ENCODE measurements around the gene MT1HL1.

The MT1HL1 gene

GRCh38 chr1:237016626-237017025 is 12.4 kb upstream of the MT1HL1 start:
- no peaks in the 10 kb centered on the region for H3K9me3 ChIP-seq (ENCODE audit: low read length)
- H4K20me1 ChIP-seq (ENCODE audit: insufficient read depth, low read length): no peaks in the 10 kb centered on the region
- H3K27me3 ChIP-seq (ENCODE audit: insufficient read depth, low read length): no peaks in the 10 kb centered on the region
- no peaks in the 10 kb centered on the region for H3F3A ChIP-seq (ENCODE audit: insufficient read depth, low read length)
- no peaks in the 10 kb centered on the region for H3K9me2 ChIP-seq (ENCODE audit: low read depth, low read length)
- no peak overlapping the region for H3K4me3 ChIP-seq (ENCODE audit: low read depth, low read length, poor library complexity, severe bottlenecking)
- TF ChIP-seq CTCF (IDR thresholded peaks at IDR 0.05; ENCODE audit: low read length): no peak
- TF ChIP-seq EZH2 (IDR thresholded peaks at IDR 0.05; ENCODE audit: borderline replicate concordance, low read length): no peak
- H2AFZ ChIP-seq (ENCODE audit: low read length): no peak overlapping the region
- H3K79me2 ChIP-seq (ENCODE audit: insufficient read depth, low read length): no peaks in the 10 kb centered on the region
- H3K27ac ChIP-seq (ENCODE audit: low read depth, low read length, poor library complexity, severe bottlenecking): no peak overlapping the region
- no peaks in the 10 kb centered on the region for H3K36me3 ChIP-seq (ENCODE audit: insufficient read depth, low read length)
- no peak overlapping the region for H3K9ac ChIP-seq (ENCODE audit: low read length)
- no peaks in the 10 kb centered on the region for H3K4me1 ChIP-seq (ENCODE audit: insufficient read depth, low read length, severe bottlenecking)
- no peak overlapping the region for H3K4me2 ChIP-seq (ENCODE audit: low read length)

- H3F3A ChIP-seq (ENCODE audit: insufficient read depth, low read length): no peaks in the 10 kb centered on the region
- H3K27ac ChIP-seq (ENCODE audit: low read depth, low read length, poor library complexity, severe bottlenecking): no peak overlapping the region
- H3K9me3 ChIP-seq (ENCODE audit: low read length): no peaks in the 10 kb centered on the region
- no peak overlapping the region for H3K9ac ChIP-seq (ENCODE audit: low read length)
- H4K20me1 ChIP-seq (ENCODE audit: insufficient read depth, low read length): no peaks in the 10 kb centered on the region
- no peaks in the 10 kb centered on the region for H3K36me3 ChIP-seq (ENCODE audit: insufficient read depth, low read length)
- no peaks in the 10 kb centered on the region for H3K9me2 ChIP-seq (ENCODE audit: low read depth, low read length)
- no peaks in the 10 kb centered on the region for H3K27me3 ChIP-seq (ENCODE audit: insufficient read depth, low read length)
- H3K79me2 ChIP-seq (ENCODE audit: insufficient read depth, low read length): no peaks in the 10 kb centered on the region
- H3K4me1 ChIP-seq (ENCODE audit: insufficient read depth, low read length, severe bottlenecking): no peaks in the 10 kb centered on the region
- H3K4me2 ChIP-seq (ENCODE audit: low read length): no peak overlapping the region
- no peak overlapping the region for H2AFZ ChIP-seq (ENCODE audit: low read length)
- TF ChIP-seq CTCF (IDR thresholded peaks at IDR 0.05; ENCODE audit: low read length) (no peak), EZH2 (IDR thresholded peaks at IDR 0.05; ENCODE audit: borderline replicate concordance, low read length) (no peak)
- H3K4me3 ChIP-seq (ENCODE audit: low read depth, low read length, poor library complexity, severe bottlenecking): no peak overlapping the region
Measured at GRCh38 chr1:237013608-237014007, 9.4 kb upstream of the MT1HL1 start.

- Histone ChIP-seq H3K4me2 (ENCODE audit: low read length) (no peak overlapping the region), H3K9ac (ENCODE audit: low read length) (no peak overlapping the region), H4K20me1 (ENCODE audit: insufficient read depth, low read length) (no peaks in the 10 kb centered on the region), H3K79me2 (ENCODE audit: insufficient read depth, low read length) (no peaks in the 10 kb centered on the region), H3K36me3 (ENCODE audit: insufficient read depth, low read length) (no peaks in the 10 kb centered on the region), H2AFZ (ENCODE audit: low read length) (no peak overlapping the region), H3K9me3 (ENCODE audit: low read length) (no peaks in the 10 kb centered on the region), H3K4me3 (ENCODE audit: low read depth, low read length, poor library complexity, severe bottlenecking) (no peak overlapping the region), H3F3A (ENCODE audit: insufficient read depth, low read length) (no peaks in the 10 kb centered on the region), H3K27ac (ENCODE audit: low read depth, low read length, poor library complexity, severe bottlenecking) (no peak overlapping the region), H3K9me2 (ENCODE audit: low read depth, low read length) (no peaks in the 10 kb centered on the region), H3K27me3 (ENCODE audit: insufficient read depth, low read length) (no peaks in the 10 kb centered on the region), H3K4me1 (ENCODE audit: insufficient read depth, low read length, severe bottlenecking) (no peaks in the 10 kb centered on the region)
- TF ChIP-seq EZH2 (IDR thresholded peaks at IDR 0.05; ENCODE audit: borderline replicate concordance, low read length) (no peak), CTCF (IDR thresholded peaks at IDR 0.05; ENCODE audit: low read length) (no peak)
Measured at GRCh38 chr1:237012788-237013383, 8.6 kb upstream of the MT1HL1 start.
